ENCODE data around the gene BTBD2.

Gene BTBD2

GRCh38 chr19:1936916-1937610 lies 78.5 kb downstream of the BTBD2 start:
- DNase-seq, result no peak

GRCh38 chr19:1936430-1936829 lies 79.1 kb downstream of the BTBD2 start:
- no peak for DNase-seq

DNA sequence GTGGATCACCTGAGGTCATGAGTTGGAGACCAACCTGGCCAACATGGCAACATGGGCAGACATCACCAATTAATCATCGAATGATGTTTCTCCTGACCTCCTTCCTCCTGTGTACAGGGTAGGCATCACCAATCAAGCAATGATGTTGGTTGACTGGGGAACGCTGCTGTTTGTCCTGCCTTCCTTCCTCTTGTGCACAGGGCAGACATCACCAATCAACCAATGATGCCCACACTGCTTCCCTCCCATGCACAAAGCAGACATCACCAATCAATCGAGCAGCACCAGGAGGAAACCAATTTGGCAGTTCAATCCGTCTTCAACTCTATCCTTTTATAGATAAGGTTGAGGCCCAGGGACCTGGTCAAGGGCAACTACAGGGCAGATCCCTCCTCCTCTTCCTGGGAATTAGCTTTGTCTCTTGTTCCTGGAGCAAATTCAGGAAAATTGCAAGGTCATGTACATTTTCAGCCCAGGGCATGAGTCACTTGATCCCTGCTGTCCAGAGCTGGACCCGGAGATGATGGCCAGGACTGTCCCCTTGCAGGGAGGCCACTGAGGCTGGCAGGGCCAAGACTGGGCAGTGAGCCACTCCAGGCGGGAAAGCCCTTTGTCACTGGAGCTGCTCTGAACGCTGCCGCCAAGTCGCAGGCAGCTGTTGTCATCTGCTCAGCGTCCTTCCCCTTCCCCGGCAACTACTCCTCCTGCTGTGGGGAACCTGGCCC lies 79.9 kb downstream of the BTBD2 start:
- DNase-seq, result peak; percentile 16
